Astrocyte (in vitro differentiated cells and primary cell): Measurements from ENCODE around the gene CCR5AS.

Source experiments
- EZH2 ChIP-seq: IDR thresholded peaks from 2 replicates; pipeline ENCODE4 v1.6.1; 2012; ENCODE audit warnings: mild to moderate bottlenecking, low read length, inconsistent platforms; ENCODE audit not compliant: insufficient read depth
- TF ChIP-seq, protein P1 (sequence below): IDR thresholded peaks from 2 replicates; pipeline ENCODE4 v1.5.1; 2011; ENCODE audit warnings: low read depth, mild to moderate bottlenecking, inconsistent platforms, low read length, moderate library complexity; ENCODE audit not compliant: insufficient read depth

DNA sequence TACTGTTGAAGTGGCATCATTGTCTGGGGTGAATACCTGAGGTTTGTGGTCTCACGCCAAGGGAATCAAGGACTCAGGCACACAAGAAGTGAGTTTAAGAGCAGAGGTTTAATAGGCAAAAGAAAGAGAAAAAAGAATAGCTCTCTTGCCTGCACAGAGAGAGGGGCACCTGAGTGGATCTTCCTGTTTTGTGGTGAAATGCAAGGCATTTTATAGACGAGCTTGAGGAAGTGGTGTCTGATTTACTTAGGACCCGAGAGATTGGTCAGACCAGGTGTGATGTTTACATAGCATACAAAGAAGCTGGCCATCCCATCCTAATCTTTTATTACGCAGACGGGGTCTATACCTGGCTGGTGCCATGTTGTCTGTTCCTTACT, 22.9 kb downstream of the CCR5AS start:
- TF ChIP-seq, protein P1, sequence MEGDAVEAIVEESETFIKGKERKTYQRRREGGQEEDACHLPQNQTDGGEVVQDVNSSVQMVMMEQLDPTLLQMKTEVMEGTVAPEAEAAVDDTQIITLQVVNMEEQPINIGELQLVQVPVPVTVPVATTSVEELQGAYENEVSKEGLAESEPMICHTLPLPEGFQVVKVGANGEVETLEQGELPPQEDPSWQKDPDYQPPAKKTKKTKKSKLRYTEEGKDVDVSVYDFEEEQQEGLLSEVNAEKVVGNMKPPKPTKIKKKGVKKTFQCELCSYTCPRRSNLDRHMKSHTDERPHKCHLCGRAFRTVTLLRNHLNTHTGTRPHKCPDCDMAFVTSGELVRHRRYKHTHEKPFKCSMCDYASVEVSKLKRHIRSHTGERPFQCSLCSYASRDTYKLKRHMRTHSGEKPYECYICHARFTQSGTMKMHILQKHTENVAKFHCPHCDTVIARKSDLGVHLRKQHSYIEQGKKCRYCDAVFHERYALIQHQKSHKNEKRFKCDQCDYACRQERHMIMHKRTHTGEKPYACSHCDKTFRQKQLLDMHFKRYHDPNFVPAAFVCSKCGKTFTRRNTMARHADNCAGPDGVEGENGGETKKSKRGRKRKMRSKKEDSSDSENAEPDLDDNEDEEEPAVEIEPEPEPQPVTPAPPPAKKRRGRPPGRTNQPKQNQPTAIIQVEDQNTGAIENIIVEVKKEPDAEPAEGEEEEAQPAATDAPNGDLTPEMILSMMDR: no peak
- no peak for TF ChIP-seq EZH2
